Muscle of arm (tissue), 12 donors: ENCODE measurements around the gene PTH1R. TPM values are rescaled to one million over a fixed set of nuclear protein-coding genes. Genes with fewer than 3 reads are reported as not detected.

Experiments
- DNase-seq: peaks from one replicate; pipeline ENCODE4 v3.0.0-alpha.2; 2013
- polyA plus RNA-seq, 12 donors: library from polyadenylated mRNA; unstranded; fragments of 120-200 nt; gene quantifications; one replicate each; pipeline ENCODE4 v1.2.1, GENCODE V29; 2013; ENCODE audit not compliant: insufficient read length in 12 of 12

PTH1R gene
- polyA plus RNA-seq, 12 donors = 5.6 to 130 (median 9.3) TPM; not detected in 1

GRCh38 chr3:46849045-46849631 is 28.4 kb upstream of the PTH1R start:
- no peak for DNase-seq

- no peak for DNase-seq
These were observed 27.6 kb upstream of the PTH1R start for GRCh38 chr3:46849686-46850467.

GRCh38 chr3:46850468-46850779 is 27.1 kb upstream of the PTH1R start:
- DNase-seq = no peak

GRCh38 chr3:46851364-46852333 is 25.9 kb upstream of the PTH1R start:
- DNase-seq = no peak

GRCh38 chr3:46852334-46852720 is 25.2 kb upstream of the PTH1R start:
- DNase-seq = no peak

- no peak for DNase-seq
These were observed 24.6 kb upstream of the PTH1R start for GRCh38 chr3:46852839-46853355.

- DNase-seq = no peak
These were observed 23.8 kb upstream of the PTH1R start for GRCh38 chr3:46853441-46854415.

- no peak for DNase-seq
These were observed 22.9 kb upstream of the PTH1R start for GRCh38 chr3:46854555-46854991.

- no peak for DNase-seq
These were observed 20.7 kb upstream of the PTH1R start for GRCh38 chr3:46856576-46857471.

- DNase-seq = no peak
These were observed 19.8 kb upstream of the PTH1R start for GRCh38 chr3:46857485-46858341.

- DNase-seq = no peak
These were observed 19.1 kb upstream of the PTH1R start for GRCh38 chr3:46858456-46858855.

GRCh38 chr3:46859001-46859710 is 18.4 kb upstream of the PTH1R start:
- DNase-seq = no peak

GRCh38 chr3:46860017-46860809 is 17.3 kb upstream of the PTH1R start:
- no peak for DNase-seq

- no peak for DNase-seq
These were observed 16.5 kb upstream of the PTH1R start for GRCh38 chr3:46860810-46861604.

- DNase-seq = no peak
These were observed 15.7 kb upstream of the PTH1R start for GRCh38 chr3:46861605-46862368.
